ENCODE results near the gene SLC6A11. TPM values are rescaled to one million over a fixed set of nuclear protein-coding genes. Genes with fewer than 3 reads are reported as not detected.

The SLC6A11 gene
- total and polyA plus RNA-seq, 2 of the 13 experiments (the other 11 are each of a cell fraction or from before 2014, with no cell fraction given) = 17.9 to 34.5 TPM

DNA sequence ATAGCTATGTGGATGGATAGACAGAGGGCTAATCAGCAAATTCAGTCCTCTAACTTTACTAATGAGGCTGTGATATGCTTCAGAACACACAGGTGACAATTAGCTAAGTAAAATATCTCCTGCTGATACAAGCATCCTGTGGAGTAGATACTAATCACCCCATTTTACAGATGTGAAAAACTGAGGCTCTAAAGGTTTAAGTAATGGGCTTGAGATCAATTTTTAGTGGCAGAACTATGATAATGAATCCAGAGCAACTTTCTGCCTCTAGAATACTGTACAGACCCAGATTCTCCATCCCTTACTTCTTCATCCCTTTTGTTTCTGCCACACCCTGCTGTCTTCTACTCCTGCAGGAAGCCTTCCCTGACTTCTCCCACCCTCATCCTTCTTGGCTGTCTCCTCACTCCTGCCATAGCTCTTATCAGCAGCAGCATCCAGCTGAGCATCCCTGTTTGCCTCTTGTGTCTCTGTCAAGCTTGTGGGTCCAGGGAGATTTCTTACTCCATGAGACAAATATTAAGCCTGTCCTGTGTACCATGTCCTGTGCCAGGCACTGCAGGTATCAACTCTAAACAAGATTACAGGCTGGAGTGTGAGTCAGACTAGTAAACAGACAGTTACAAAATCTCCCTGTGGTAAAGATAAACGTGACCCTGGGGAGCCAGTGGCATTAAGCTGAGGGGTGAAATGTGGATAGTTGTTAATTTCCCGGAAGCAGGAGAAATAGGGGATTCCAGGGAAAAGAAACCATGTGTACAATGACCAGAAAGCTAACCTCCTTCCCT lies 39.2 kb downstream of the SLC6A11 start (continued):
- TF ChIP-seq, protein P1, sequence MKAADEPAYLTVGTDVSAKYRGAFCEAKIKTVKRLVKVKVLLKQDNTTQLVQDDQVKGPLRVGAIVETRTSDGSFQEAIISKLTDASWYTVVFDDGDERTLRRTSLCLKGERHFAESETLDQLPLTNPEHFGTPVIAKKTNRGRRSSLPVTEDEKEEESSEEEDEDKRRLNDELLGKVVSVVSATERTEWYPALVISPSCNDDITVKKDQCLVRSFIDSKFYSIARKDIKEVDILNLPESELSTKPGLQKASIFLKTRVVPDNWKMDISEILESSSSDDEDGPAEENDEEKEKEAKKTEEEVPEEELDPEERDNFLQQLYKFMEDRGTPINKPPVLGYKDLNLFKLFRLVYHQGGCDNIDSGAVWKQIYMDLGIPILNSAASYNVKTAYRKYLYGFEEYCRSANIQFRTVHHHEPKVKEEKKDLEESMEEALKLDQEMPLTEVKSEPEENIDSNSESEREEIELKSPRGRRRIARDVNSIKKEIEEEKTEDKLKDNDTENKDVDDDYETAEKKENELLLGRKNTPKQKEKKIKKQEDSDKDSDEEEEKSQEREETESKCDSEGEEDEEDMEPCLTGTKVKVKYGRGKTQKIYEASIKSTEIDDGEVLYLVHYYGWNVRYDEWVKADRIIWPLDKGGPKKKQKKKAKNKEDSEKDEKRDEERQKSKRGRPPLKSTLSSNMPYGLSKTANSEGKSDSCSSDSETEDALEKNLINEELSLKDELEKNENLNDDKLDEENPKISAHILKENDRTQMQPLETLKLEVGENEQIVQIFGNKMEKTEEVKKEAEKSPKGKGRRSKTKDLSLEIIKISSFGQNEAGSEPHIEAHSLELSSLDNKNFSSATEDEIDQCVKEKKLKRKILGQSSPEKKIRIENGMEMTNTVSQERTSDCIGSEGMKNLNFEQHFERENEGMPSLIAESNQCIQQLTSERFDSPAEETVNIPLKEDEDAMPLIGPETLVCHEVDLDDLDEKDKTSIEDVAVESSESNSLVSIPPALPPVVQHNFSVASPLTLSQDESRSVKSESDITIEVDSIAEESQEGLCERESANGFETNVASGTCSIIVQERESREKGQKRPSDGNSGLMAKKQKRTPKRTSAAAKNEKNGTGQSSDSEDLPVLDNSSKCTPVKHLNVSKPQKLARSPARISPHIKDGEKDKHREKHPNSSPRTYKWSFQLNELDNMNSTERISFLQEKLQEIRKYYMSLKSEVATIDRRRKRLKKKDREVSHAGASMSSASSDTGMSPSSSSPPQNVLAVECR (CRISPR knock-in tag; IDR thresholded peaks at IDR 0.05; ENCODE audit: borderline replicate concordance) = peak; percentile 10; the same call in 1 of the 2 replicates
- TF ChIP-seq, protein P2, sequence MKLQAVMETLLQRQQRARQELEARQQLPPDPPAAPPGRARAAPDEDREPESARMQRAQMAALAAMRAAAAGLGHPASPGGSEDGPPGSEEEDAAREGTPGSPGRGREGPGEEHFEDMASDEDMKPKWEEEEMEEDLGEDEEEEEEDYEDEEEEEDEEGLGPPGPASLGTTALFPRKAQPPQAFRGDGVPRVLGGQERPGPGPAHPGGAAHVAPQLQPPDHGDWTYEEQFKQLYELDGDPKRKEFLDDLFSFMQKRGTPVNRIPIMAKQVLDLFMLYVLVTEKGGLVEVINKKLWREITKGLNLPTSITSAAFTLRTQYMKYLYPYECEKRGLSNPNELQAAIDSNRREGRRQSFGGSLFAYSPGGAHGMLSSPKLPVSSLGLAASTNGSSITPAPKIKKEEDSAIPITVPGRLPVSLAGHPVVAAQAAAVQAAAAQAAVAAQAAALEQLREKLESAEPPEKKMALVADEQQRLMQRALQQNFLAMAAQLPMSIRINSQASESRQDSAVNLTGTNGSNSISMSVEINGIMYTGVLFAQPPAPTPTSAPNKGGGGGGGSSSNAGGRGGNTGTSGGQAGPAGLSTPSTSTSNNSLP (IDR thresholded peaks at IDR 0.05; ENCODE audit: low read depth, low read length) = peak; percentile 42
- TF ChIP-seq, protein P3, sequence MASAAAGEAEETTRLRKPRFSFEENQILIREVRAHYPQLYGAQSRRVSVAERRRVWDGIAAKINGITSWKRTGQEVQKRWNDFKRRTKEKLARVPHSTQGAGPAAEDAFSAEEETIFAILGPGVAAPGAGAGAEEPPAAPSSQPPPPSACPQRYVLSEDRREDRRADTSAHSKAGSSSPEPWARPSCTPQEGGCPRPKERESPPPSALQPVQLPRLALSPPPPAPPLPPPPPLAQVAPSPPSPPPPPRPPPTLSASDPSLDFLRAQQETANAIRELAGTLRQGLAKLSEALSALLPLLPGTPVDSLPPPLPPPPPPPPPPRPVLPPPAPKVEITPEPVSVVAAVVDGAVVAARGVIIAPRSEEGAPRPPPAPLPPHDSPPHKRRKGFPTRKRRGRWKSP (CRISPR knock-in tag; IDR thresholded peaks at IDR 0.05) = 0 out of 2 replicates have a peak, but pooled peaks have one; percentile 23
- TF ChIP-seq BHLHE40 (IDR thresholded peaks at IDR 0.05; ENCODE audit: low read length) (peak; percentile 90), FOXJ3 (CRISPR knock-in tag; IDR thresholded peaks at IDR 0.05; ENCODE audit: borderline replicate concordance) (peak; percentile 36; the same call in 1 of the 2 replicates), EP300 (IDR thresholded peaks at IDR 0.05; ENCODE audit: low read depth in 2 of 2, low read length in 2 of 2) (peak in 1 of 2 experiments; percentile 54; a peak in 1 of 4 replicates), EP300 (CRISPR knock-in tag; IDR thresholded peaks at IDR 0.05; ENCODE audit: borderline replicate concordance) (no peak), SMYD3 (CRISPR knock-in tag; IDR thresholded peaks at IDR 0.05) (no peak), ZFP41 (CRISPR knock-in tag; IDR thresholded peaks at IDR 0.05; ENCODE audit: borderline replicate concordance) (no peak), RCOR2 (CRISPR knock-in tag; IDR thresholded peaks at IDR 0.05) (0 out of 2 replicates have a peak, but pooled peaks have one; percentile 11), GFI1 (CRISPR knock-in tag; IDR thresholded peaks at IDR 0.05; ENCODE audit: borderline replicate concordance) (no peak), PHF21A (CRISPR knock-in tag; IDR thresholded peaks at IDR 0.05) (peak; percentile 50; the same call in 1 of the 2 replicates), ZNF549 (CRISPR knock-in tag; IDR thresholded peaks at IDR 0.05) (no peak), ZNF510 (CRISPR knock-in tag; IDR thresholded peaks at IDR 0.05; ENCODE audit: low read depth) (no peak), ZBTB7B (CRISPR knock-in tag; IDR thresholded peaks at IDR 0.05) (no peak), CEBPG (CRISPR knock-in tag; IDR thresholded peaks at IDR 0.05) (0 out of 2 replicates have a peak, but pooled peaks have one; percentile 37)
- TF ChIP-seq, protein P4, sequence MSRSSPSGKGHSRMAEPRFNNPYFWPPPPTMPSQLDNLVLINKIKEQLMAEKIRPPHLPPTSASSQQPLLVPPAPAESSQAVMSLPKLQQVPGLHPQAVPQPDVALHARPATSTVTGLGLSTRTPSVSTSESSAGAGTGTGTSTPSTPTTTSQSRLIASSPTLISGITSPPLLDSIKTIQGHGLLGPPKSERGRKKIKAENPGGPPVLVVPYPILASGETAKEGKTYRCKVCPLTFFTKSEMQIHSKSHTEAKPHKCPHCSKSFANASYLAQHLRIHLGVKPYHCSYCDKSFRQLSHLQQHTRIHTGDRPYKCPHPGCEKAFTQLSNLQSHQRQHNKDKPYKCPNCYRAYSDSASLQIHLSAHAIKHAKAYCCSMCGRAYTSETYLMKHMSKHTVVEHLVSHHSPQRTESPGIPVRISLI (CRISPR knock-in tag; IDR thresholded peaks at IDR 0.05; ENCODE audit: borderline replicate concordance) = no peak
- TF ChIP-seq, protein P5, sequence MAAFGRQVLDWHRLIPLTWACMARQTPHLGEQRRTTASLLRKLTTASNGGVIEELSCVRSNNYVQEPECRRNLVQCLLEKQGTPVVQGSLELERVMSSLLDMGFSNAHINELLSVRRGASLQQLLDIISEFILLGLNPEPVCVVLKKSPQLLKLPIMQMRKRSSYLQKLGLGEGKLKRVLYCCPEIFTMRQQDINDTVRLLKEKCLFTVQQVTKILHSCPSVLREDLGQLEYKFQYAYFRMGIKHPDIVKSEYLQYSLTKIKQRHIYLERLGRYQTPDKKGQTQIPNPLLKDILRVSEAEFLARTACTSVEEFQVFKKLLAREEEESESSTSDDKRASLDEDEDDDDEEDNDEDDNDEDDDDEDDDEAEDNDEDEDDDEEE (CRISPR knock-in tag; IDR thresholded peaks at IDR 0.05) = no peak

Data from HepG2 (cell line).